ENCODE measurements around the gene MAN1C1. TPM values are rescaled to one million over a fixed set of nuclear protein-coding genes. Genes with fewer than 3 reads are reported as not detected.
A peak's percentile ranks its signal among the peaks of the same experiment; 100 is the strongest.

MAN1C1 gene
- total and polyA plus RNA-seq, 9 of the 15 experiments (the other 6 are each of a cell fraction or from before 2014, with no cell fraction given), result 0.04 to 0.44 (median 0.10) TPM; not detected in 3

- no peak for TF ChIP-seq ZFP30 (CRISPR knock-in tag; IDR thresholded peaks at IDR 0.05; ENCODE audit: borderline replicate concordance)
- no peak for TF ChIP-seq POLR2B (IDR thresholded peaks at IDR 0.05; ENCODE audit: low read depth, partially characterized antibody)
- TF ChIP-seq SP1 (CRISPR knock-in tag; IDR thresholded peaks at IDR 0.05), result no peak
- no peak for TF ChIP-seq IRF9 (tag; IDR thresholded peaks at IDR 0.05)
- no peak for TF ChIP-seq CHD4 (IDR thresholded peaks at IDR 0.05; ENCODE audit: insufficient read depth, insufficient replicate concordance, low read depth, low read length, poor library complexity, severe bottlenecking)
- peak; percentile 27 for TF ChIP-seq FIP1L1 (IDR thresholded peaks at IDR 0.05; ENCODE audit: low read depth, low read length, poor library complexity, severe bottlenecking)
- TF ChIP-seq FOXA3 (CRISPR knock-in tag; conservative IDR thresholded peaks at IDR 0.05 in 1 of 2, IDR thresholded peaks at IDR 0.05 in 1 of 2), result no peak
- TF ChIP-seq BACH1 (tag; IDR thresholded peaks at IDR 0.05), result no peak
- no peak for TF ChIP-seq HDGF (IDR thresholded peaks at IDR 0.05)
- TF ChIP-seq CREBBP (IDR thresholded peaks at IDR 0.05; ENCODE audit: low read depth, low read length), result no peak
- no peak for TF ChIP-seq SMARCB1 (IDR thresholded peaks at IDR 0.05; ENCODE audit: insufficient read length, low read depth)
- TF ChIP-seq, protein P1, sequence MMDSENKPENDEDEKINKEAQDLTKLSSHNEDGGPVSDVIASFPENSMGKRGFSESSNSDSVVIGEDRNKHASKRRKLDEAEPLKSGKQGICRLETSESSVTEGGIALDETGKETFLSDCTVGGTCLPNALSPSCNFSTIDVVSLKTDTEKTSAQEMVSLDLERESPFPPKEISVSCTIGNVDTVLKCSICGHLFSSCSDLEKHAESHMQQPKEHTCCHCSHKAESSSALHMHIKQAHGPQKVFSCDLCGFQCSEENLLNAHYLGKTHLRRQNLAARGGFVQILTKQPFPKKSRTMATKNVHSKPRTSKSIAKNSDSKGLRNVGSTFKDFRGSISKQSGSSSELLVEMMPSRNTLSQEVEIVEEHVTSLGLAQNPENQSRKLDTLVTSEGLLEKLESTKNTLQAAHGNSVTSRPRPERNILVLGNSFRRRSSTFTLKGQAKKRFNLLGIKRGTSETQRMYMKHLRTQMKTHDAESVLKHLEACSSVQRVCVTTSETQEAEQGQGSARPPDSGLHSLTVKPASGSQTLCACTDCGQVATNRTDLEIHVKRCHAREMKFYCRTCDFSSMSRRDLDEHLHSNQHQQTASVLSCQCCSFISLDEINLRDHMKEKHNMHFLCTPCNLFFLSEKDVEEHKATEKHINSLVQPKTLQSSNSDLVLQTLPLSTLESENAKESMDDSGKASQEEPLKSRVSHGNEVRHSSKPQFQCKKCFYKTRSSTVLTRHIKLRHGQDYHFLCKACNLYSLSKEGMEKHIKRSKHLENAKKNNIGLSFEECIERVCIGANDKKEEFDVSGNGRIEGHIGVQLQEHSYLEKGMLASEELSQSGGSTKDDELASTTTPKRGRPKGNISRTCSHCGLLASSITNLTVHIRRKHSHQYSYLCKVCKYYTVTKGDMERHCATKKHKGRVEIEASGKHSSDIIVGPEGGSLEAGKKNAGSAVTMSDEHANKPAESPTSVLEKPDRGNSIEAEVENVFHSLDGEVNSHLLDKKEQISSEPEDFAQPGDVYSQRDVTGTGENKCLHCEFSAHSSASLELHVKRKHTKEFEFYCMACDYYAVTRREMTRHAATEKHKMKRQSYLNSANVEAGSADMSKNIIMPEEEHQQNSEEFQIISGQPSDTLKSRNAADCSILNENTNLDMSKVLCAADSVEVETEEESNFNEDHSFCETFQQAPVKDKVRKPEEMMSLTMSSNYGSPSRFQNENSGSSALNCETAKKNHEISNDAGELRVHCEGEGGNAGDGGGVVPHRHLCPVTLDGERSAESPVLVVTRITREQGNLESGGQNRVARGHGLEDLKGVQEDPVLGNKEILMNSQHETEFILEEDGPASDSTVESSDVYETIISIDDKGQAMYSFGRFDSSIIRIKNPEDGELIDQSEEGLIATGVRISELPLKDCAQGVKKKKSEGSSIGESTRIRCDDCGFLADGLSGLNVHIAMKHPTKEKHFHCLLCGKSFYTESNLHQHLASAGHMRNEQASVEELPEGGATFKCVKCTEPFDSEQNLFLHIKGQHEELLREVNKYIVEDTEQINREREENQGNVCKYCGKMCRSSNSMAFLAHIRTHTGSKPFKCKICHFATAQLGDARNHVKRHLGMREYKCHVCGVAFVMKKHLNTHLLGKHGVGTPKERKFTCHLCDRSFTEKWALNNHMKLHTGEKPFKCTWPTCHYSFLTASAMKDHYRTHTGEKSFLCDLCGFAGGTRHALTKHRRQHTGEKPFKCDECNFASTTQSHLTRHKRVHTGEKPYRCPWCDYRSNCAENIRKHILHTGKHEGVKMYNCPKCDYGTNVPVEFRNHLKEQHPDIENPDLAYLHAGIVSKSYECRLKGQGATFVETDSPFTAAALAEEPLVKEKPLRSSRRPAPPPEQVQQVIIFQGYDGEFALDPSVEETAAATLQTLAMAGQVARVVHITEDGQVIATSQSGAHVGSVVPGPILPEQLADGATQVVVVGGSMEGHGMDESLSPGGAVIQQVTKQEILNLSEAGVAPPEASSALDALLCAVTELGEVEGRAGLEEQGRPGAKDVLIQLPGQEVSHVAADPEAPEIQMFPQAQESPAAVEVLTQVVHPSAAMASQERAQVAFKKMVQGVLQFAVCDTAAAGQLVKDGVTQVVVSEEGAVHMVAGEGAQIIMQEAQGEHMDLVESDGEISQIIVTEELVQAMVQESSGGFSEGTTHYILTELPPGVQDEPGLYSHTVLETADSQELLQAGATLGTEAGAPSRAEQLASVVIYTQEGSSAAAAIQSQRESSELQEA (IDR thresholded peaks at IDR 0.05; ENCODE audit: low read depth), result no peak
- no peak for TF ChIP-seq TAF7 (tag; IDR thresholded peaks at IDR 0.05)
- TF ChIP-seq ARID1B (IDR thresholded peaks at IDR 0.05), result no peak
- TF ChIP-seq ZNF75A (CRISPR knock-in tag; IDR thresholded peaks at IDR 0.05), result no peak
- TF ChIP-seq, protein P2, sequence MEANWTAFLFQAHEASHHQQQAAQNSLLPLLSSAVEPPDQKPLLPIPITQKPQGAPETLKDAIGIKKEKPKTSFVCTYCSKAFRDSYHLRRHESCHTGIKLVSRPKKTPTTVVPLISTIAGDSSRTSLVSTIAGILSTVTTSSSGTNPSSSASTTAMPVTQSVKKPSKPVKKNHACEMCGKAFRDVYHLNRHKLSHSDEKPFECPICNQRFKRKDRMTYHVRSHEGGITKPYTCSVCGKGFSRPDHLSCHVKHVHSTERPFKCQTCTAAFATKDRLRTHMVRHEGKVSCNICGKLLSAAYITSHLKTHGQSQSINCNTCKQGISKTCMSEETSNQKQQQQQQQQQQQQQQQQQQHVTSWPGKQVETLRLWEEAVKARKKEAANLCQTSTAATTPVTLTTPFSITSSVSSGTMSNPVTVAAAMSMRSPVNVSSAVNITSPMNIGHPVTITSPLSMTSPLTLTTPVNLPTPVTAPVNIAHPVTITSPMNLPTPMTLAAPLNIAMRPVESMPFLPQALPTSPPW (CRISPR knock-in tag; IDR thresholded peaks at IDR 0.05), result peak; percentile 98
- TF ChIP-seq GABPA (tag; conservative IDR thresholded peaks at IDR 0.05; ENCODE audit: low read depth), result no peak
These were observed at the start of gene MAN1C1 (continued) for GRCh38 chr1:25616095-25616986.
